WTC11 (cell line): ENCODE data around the gene SLC15A4. TPM values are rescaled to one million over a fixed set of nuclear protein-coding genes. Genes with fewer than 3 reads are reported as not detected.

Source experiments
- ATAC-seq: fragments of 200-7000 bp; cut with Tn5 transposase; 2 replicates; pipeline ENCODE4 v1.10.0; 2021; ENCODE audit warnings: mild to moderate bottlenecking, moderate library complexity
- Bru-seq: library from RNA; stranded (reverse); fragments of 400-500 nt; gene quantifications from one replicate; lab custom pipeline; 2021; lab: Mats Ljungman, UMichigan
- CTCF ChIA-PET: fragments of 300-600 bp; sonication (Branson Sonifier 250); formaldehyde crosslinking; loops from one replicate; lab custom pipeline; 2021; ENCODE audit warnings: antibody characterized with exemption; lab: Charles Lee
- POLR2A ChIA-PET: fragments of 350-600 bp; sonication (Branson Sonifier 250); formaldehyde crosslinking; loops from one replicate; lab custom pipeline; 2021; ENCODE audit warnings: antibody characterized with exemption; lab: Charles Lee
- DNase-seq: peaks from one replicate; pipeline ENCODE4 v3.0.0; 2021; ENCODE audit warnings: low spot score
- H3K27ac Mint-ChIP-seq: 2 replicates; pipeline ENCODE4 v1.8.0; 2021; ENCODE audit warnings: mixed read lengths
- H3K27me3 Mint-ChIP-seq: 2 replicates; pipeline ENCODE4 v1.8.0; 2021; ENCODE audit warnings: low read depth, mild to moderate bottlenecking, moderate library complexity, mixed read lengths
- H3K36me3 Mint-ChIP-seq: 2 replicates; pipeline ENCODE4 v1.8.0; 2021; ENCODE audit warnings: mixed read lengths
- H3K4me1 Mint-ChIP-seq: 2 replicates; pipeline ENCODE4 v1.8.0; 2022; ENCODE audit warnings: mixed read lengths
- H3K4me3 Mint-ChIP-seq: 2 replicates; pipeline ENCODE4 v1.8.0; 2021; ENCODE audit warnings: mild to moderate bottlenecking, moderate library complexity, mixed read lengths
- H3K9me3 Mint-ChIP-seq: 2 replicates; pipeline ENCODE4 v1.8.0; 2021; ENCODE audit warnings: mixed read lengths
- GABPB1 ChIP-seq: sonication (generic); formaldehyde crosslinking; IDR thresholded peaks from 2 replicates; pipeline ENCODE4 v1.8.1; 2023; ENCODE audit warnings: mild to moderate bottlenecking, missing genetic modification reagents
- GRHL2 ChIP-seq: fragments of 250-450 bp; sonication (Bioruptor Pico); IDR thresholded peaks from 2 replicates; pipeline ENCODE4 v1.8.0; 2022; ENCODE audit warnings: mild to moderate bottlenecking, moderate library complexity; ENCODE audit not compliant: insufficient replicate concordance, severe bottlenecking
- HMGA2 ChIP-seq: fragments of 250-450 bp; sonication (Bioruptor Pico); IDR thresholded peaks from 2 replicates; pipeline ENCODE4 v1.4.0; 2021; ENCODE audit warnings: mild to moderate bottlenecking, moderate library complexity
- MXD4 ChIP-seq: fragments of 250-450 bp; sonication (Bioruptor Pico); IDR thresholded peaks from 2 replicates; pipeline ENCODE4 v1.8.0; 2021; ENCODE audit warnings: mild to moderate bottlenecking, moderate library complexity, borderline replicate concordance
- MYBL2 ChIP-seq: sonication (generic); formaldehyde crosslinking; IDR thresholded peaks from 2 replicates; pipeline ENCODE4 v1.8.1; 2023; ENCODE audit warnings: mild to moderate bottlenecking, moderate library complexity, missing genetic modification reagents
- NFATC4 ChIP-seq: fragments of 250-450 bp; sonication (Bioruptor Pico); IDR thresholded peaks from 2 replicates; pipeline ENCODE4 v1.9.0; 2021; ENCODE audit warnings: mild to moderate bottlenecking
- NFYB ChIP-seq: sonication (generic); formaldehyde crosslinking; conservative IDR thresholded peaks from 2 replicates; pipeline ENCODE4 v1.8.0; 2022; ENCODE audit warnings: low read depth, missing genetic modification reagents
- OVOL2 ChIP-seq: fragments of 250-450 bp; sonication (Bioruptor Pico); IDR thresholded peaks from 2 replicates; pipeline ENCODE4 v1.9.0; 2021; ENCODE audit warnings: mild to moderate bottlenecking, borderline replicate concordance
- PRRX2 ChIP-seq: fragments of 250-450 bp; sonication (Bioruptor Pico); IDR thresholded peaks from 2 replicates; pipeline ENCODE4 v1.8.0; 2021; ENCODE audit warnings: mild to moderate bottlenecking
- SP1 ChIP-seq: sonication (generic); formaldehyde crosslinking; conservative IDR thresholded peaks from 2 replicates; pipeline ENCODE4 v1.8.1; 2022; ENCODE audit warnings: missing genetic modification reagents
- TP53 ChIP-seq: sonication (generic); formaldehyde crosslinking; IDR thresholded peaks from 2 replicates; pipeline ENCODE4 v1.8.1; 2023; ENCODE audit warnings: mild to moderate bottlenecking, missing genetic modification reagents
- ZNF121 ChIP-seq: sonication (generic); formaldehyde crosslinking; IDR thresholded peaks from 2 replicates; pipeline ENCODE4 v1.8.0; 2023; ENCODE audit warnings: missing genetic modification reagents
- ZNF416 ChIP-seq: fragments of 250-450 bp; sonication (Bioruptor Pico); IDR thresholded peaks from 2 replicates; pipeline ENCODE4 v1.9.0; 2021; ENCODE audit warnings: mild to moderate bottlenecking, inconsistent platforms
- ZNF423 ChIP-seq: fragments of 250-450 bp; sonication (Bioruptor Pico); IDR thresholded peaks from 2 replicates; pipeline ENCODE4 v2.1.2; 2022; ENCODE audit warnings: mild to moderate bottlenecking, moderate library complexity
- ZNF671 ChIP-seq: fragments of 250-450 bp; sonication (Bioruptor Pico); IDR thresholded peaks from 2 replicates; pipeline ENCODE4 v1.8.0; 2021; ENCODE audit warnings: mild to moderate bottlenecking
- long read RNA-seq, 3 experiments: library from RNA in 1 of 3; library from capped mRNA in 1 of 3; library from polyadenylated mRNA in 1 of 3; unstranded in 2 of 3; stranded (forward) in 1 of 3; transcript quantifications; one replicate each; pipeline ENCODE4 v2.0.0, GENCODE V29; 2021
- total RNA-seq: library from RNA; stranded (reverse); gene quantifications from 3 replicates; pipeline ENCODE4 v1.2.3, GENCODE V29; 2021
- TF ChIP-seq, protein P1 (sequence below): sonication (generic); formaldehyde crosslinking; IDR thresholded peaks from 2 replicates; pipeline ENCODE4 v1.8.0; 2022; ENCODE audit warnings: mild to moderate bottlenecking, missing genetic modification reagents
- TF ChIP-seq, protein P2 (sequence below): sonication (generic); formaldehyde crosslinking; IDR thresholded peaks from 2 replicates; pipeline ENCODE4 v1.8.1; 2023; ENCODE audit warnings: mild to moderate bottlenecking, missing genetic modification reagents, moderate library complexity
- TF ChIP-seq, protein P3 (sequence below): sonication (generic); formaldehyde crosslinking; IDR thresholded peaks from 2 replicates; pipeline ENCODE4 v1.8.0; 2022; ENCODE audit warnings: mild to moderate bottlenecking, missing genetic modification reagents
- TF ChIP-seq, protein P4 (sequence below): sonication (generic); formaldehyde crosslinking; IDR thresholded peaks from 2 replicates; pipeline ENCODE4 v1.8.0; 2022; ENCODE audit warnings: mild to moderate bottlenecking, missing genetic modification reagents
- TF ChIP-seq, protein P5 (sequence below): fragments of 200-600 bp; IDR thresholded peaks from 2 replicates; pipeline ENCODE4 v1.8.0; 2022; ENCODE audit warnings: antibody characterized with exemption
- TF ChIP-seq, protein P6 (sequence below): sonication (generic); formaldehyde crosslinking; IDR thresholded peaks from 2 replicates; pipeline ENCODE4 v1.8.1; 2022; ENCODE audit warnings: mild to moderate bottlenecking, missing genetic modification reagents, moderate library complexity, borderline replicate concordance
- TF ChIP-seq, protein P7 (sequence below): fragments of 250-450 bp; sonication (Bioruptor Pico); IDR thresholded peaks from 2 replicates; pipeline ENCODE4 v1.8.0; 2021; ENCODE audit warnings: mild to moderate bottlenecking

Gene SLC15A4
- total RNA-seq (5.6 to 6.4 TPM (median 5.8 TPM) in 3 replicates), Bru-seq, nascent RNA (percentile 64 among the genes with signal in this experiment)
- long read RNA-seq, experiment 1, transcript SLC15A4-204 (7 exons, 2,402 nt) = minor isoform, 11 of 74 reads
- long read RNA-seq, experiment 1, transcript SLC15A4-201 (8 exons, 2,779 nt) = major isoform, 44 of 74 reads
- long read RNA-seq, experiment 1, partial matches to known transcripts = 1 of 74 reads
- long read RNA-seq, experiment 1, other reads (novel, unspliced or antisense) = 17 of 74 reads
- long read RNA-seq, experiment 2, transcript SLC15A4-201 (8 exons, 2,779 nt) = major isoform, 5 of 10 reads
- long read RNA-seq, experiment 2, partial matches to known transcripts = 1 of 10 reads
- long read RNA-seq, experiment 2, other reads (novel, unspliced or antisense) = 3 of 10 reads
- long read RNA-seq, experiment 3, partial matches to known transcripts = 0 of 1 reads
- long read RNA-seq, experiment 3, other reads (novel, unspliced or antisense) = 0 of 1 reads

DNA sequence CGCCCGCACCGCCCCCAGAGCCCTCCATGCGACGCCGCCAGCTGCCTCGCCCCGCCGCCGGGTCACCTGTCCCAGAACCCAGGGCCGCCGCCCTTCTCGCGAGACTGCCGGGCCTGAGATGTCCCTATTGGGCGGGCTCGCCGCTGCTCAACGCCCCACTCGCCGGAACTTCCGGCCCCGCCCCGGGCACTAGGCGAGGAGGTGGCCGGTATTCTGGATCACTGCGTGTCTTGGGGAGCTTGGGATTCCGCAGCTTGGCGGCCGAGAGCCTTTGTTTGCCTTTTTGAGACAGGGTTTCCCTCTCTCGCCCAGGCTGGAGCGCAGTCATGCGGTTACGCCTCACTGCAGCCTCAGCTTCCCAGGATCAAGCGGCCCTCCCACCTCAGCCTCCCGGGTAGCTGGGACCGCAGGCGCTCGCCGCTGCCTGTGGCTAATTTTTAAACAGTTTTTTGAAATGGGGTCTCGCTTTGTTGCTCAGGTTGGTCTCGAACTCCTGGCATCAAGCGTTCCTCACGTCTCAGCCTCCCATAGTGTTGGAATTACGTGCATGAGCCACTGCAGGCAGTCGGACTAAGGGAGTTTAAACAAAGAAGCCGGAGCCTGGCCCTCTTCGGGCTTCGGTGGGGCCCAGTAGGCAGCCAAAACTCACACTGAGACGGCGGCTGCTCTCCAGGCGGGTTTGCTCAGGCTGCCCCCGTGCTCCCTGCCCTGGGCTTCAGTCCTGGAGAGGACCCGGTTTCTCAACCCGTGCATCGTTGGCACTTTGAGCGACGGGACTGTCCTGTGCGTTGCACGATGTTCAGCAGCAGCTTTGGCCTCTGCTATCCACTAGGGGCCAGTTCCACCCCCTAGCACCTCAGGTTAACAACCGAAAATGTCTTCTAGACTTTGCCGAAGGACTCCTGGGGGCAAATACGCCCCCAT lies at the start of gene SLC15A4:
Gene SLC15A4 (minus strand): TSS at position 43 of the 924 bp plus-strand sequence. CDS start 15 bp downstream, at position 28.
- TF ChIP-seq, protein P1, sequence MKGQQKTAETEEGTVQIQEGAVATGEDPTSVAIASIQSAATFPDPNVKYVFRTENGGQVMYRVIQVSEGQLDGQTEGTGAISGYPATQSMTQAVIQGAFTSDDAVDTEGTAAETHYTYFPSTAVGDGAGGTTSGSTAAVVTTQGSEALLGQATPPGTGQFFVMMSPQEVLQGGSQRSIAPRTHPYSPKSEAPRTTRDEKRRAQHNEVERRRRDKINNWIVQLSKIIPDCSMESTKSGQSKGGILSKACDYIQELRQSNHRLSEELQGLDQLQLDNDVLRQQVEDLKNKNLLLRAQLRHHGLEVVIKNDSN (CRISPR knock-in tag) = peak; percentile 49; the same call in 1 of the 2 replicates
- TF ChIP-seq OVOL2 = no peak
- peak; percentile 66 for TF ChIP-seq NFYB (CRISPR knock-in tag)
- TF ChIP-seq TP53 (CRISPR knock-in tag) = no peak
- TF ChIP-seq MXD4 (CRISPR knock-in tag) = no peak
- TF ChIP-seq, protein P2, sequence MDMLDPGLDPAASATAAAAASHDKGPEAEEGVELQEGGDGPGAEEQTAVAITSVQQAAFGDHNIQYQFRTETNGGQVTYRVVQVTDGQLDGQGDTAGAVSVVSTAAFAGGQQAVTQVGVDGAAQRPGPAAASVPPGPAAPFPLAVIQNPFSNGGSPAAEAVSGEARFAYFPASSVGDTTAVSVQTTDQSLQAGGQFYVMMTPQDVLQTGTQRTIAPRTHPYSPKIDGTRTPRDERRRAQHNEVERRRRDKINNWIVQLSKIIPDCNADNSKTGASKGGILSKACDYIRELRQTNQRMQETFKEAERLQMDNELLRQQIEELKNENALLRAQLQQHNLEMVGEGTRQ (CRISPR knock-in tag) = peak; percentile 72
- TF ChIP-seq, protein P3, sequence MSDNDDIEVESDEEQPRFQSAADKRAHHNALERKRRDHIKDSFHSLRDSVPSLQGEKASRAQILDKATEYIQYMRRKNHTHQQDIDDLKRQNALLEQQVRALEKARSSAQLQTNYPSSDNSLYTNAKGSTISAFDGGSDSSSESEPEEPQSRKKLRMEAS (CRISPR knock-in tag) = peak; percentile 31; the same call in 1 of the 2 replicates
- TF ChIP-seq SP1 (CRISPR knock-in tag) = peak; percentile 58
- 0 out of 2 replicates have a peak, but pooled peaks have one; percentile 23 for TF ChIP-seq MYBL2 (CRISPR knock-in tag)
- TF ChIP-seq, protein P4, sequence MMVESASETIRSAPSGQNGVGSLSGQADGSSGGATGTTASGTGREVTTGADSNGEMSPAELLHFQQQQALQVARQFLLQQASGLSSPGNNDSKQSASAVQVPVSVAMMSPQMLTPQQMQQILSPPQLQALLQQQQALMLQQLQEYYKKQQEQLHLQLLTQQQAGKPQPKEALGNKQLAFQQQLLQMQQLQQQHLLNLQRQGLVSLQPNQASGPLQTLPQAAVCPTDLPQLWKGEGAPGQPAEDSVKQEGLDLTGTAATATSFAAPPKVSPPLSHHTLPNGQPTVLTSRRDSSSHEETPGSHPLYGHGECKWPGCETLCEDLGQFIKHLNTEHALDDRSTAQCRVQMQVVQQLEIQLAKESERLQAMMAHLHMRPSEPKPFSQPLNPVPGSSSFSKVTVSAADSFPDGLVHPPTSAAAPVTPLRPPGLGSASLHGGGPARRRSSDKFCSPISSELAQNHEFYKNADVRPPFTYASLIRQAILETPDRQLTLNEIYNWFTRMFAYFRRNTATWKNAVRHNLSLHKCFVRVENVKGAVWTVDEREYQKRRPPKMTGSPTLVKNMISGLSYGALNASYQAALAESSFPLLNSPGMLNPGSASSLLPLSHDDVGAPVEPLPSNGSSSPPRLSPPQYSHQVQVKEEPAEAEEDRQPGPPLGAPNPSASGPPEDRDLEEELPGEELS (CRISPR knock-in tag) = 0 out of 2 replicates have a peak, but pooled peaks have one; percentile 5
- 0 out of 2 replicates have a peak, but pooled peaks have one; percentile 28 for TF ChIP-seq ZNF416 (CRISPR knock-in tag)
- TF ChIP-seq GABPB1 (CRISPR knock-in tag) = peak; percentile 76
- TF ChIP-seq, all 79 proteins: peak for 9
- no peak within 1 kb of the TSS; the same call in 1 of the 2 replicates for H3K27ac Mint-ChIP-seq
- ChIA-PET POLR2A (no interaction called here), CTCF (no interaction called here)
- ATAC-seq = peak; percentile 87
- DNase-seq = peak; percentile 81
- peaks cover 40% of the 10 kb centered on the region for H3K9me3 Mint-ChIP-seq
- peaks cover 54% of the 10 kb centered on the region for H3K36me3 Mint-ChIP-seq
- peak within 1 kb of the TSS; percentile 72 for H3K4me3 Mint-ChIP-seq
- H3K4me1 Mint-ChIP-seq = peaks cover 10% of the 10 kb centered on the region
- peaks cover 6% of the 10 kb centered on the region for H3K27me3 Mint-ChIP-seq

DNA sequence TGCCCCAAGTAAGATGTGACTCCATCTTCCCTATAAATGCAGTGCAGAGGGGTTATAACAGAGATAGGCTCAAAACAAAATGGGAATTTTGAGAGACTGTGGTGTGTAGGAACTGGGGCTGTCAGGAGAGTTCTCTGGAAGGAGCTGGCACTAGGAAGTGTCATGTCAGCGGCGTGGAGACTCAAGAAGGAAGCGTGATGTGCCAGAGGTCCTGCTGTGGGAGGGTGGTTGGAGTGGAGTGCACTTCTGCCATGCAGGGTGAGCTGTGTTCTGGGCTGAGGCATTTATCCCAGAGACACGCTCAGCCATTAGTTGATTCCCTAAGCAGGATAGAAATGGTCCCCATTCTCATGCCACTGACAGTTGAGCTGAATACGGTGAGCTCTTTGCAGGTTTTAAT lies 48.5 kb upstream of the SLC15A4 start:
- Mint-ChIP-seq H3K36me3 (peaks cover 61% of the 10 kb centered on the region), H3K27me3 (peaks cover 18% of the 10 kb centered on the region), H3K4me1 (no peaks in the 10 kb centered on the region), H3K9me3 (peaks cover 60% of the 10 kb centered on the region), H3K4me3 (no peak overlapping the region), H3K27ac (no peak overlapping the region)
- CTCF ChIA-PET = no interaction called here
- POLR2A ChIA-PET = no interaction called here
- ATAC-seq = no peak
- no peak for TF ChIP-seq ZNF671 (CRISPR knock-in tag)
- DNase-seq = no peak

DNA sequence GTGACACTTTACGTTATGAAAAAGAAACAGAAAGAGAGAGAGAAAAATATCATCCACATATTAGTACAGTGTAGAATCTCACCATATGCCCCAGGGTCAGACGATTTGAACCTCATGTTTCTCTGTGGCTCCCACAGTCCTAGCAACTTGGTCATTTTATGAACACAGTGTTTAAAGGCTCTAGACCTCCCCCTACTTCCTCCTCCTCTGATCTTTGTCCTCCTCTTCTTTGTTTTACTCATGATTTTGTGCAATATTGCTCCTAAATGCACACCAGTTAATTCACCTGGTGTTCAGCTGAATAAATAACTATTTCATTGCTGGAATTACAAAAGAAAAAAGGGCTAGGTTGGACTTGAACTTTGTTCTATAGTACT lies 47.7 kb upstream of the SLC15A4 start:
- DNase-seq (no peak), ATAC-seq (no peak)
- H3K9me3 Mint-ChIP-seq = peaks cover 53% of the 10 kb centered on the region
- ChIA-PET POLR2A (no interaction called here), CTCF (no interaction called here)
- H3K27me3 Mint-ChIP-seq = peaks cover 18% of the 10 kb centered on the region
- H3K4me1 Mint-ChIP-seq = no peaks in the 10 kb centered on the region
- H3K36me3 Mint-ChIP-seq = peaks cover 53% of the 10 kb centered on the region
- H3K4me3 Mint-ChIP-seq = no peak overlapping the region
- no peak overlapping the region for H3K27ac Mint-ChIP-seq
- TF ChIP-seq MYBL2 (CRISPR knock-in tag) (no peak), PRRX2 (no peak), TP53 (CRISPR knock-in tag) (no peak), GRHL2 (no peak), ZNF423 (no peak), NFATC4 (CRISPR knock-in tag) (no peak), ZNF121 (CRISPR knock-in tag) (no peak), HMGA2 (CRISPR knock-in tag) (no peak)
- TF ChIP-seq, protein P5, sequence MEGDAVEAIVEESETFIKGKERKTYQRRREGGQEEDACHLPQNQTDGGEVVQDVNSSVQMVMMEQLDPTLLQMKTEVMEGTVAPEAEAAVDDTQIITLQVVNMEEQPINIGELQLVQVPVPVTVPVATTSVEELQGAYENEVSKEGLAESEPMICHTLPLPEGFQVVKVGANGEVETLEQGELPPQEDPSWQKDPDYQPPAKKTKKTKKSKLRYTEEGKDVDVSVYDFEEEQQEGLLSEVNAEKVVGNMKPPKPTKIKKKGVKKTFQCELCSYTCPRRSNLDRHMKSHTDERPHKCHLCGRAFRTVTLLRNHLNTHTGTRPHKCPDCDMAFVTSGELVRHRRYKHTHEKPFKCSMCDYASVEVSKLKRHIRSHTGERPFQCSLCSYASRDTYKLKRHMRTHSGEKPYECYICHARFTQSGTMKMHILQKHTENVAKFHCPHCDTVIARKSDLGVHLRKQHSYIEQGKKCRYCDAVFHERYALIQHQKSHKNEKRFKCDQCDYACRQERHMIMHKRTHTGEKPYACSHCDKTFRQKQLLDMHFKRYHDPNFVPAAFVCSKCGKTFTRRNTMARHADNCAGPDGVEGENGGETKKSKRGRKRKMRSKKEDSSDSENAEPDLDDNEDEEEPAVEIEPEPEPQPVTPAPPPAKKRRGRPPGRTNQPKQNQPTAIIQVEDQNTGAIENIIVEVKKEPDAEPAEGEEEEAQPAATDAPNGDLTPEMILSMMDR = no peak
- TF ChIP-seq, protein P6, sequence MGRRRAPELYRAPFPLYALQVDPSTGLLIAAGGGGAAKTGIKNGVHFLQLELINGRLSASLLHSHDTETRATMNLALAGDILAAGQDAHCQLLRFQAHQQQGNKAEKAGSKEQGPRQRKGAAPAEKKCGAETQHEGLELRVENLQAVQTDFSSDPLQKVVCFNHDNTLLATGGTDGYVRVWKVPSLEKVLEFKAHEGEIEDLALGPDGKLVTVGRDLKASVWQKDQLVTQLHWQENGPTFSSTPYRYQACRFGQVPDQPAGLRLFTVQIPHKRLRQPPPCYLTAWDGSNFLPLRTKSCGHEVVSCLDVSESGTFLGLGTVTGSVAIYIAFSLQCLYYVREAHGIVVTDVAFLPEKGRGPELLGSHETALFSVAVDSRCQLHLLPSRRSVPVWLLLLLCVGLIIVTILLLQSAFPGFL (CRISPR knock-in tag) = no peak
- TF ChIP-seq, protein P7, sequence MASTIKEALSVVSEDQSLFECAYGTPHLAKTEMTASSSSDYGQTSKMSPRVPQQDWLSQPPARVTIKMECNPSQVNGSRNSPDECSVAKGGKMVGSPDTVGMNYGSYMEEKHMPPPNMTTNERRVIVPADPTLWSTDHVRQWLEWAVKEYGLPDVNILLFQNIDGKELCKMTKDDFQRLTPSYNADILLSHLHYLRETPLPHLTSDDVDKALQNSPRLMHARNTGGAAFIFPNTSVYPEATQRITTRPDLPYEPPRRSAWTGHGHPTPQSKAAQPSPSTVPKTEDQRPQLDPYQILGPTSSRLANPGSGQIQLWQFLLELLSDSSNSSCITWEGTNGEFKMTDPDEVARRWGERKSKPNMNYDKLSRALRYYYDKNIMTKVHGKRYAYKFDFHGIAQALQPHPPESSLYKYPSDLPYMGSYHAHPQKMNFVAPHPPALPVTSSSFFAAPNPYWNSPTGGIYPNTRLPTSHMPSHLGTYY = no peak
